Measurements from ENCODE around the gene PEX26.

The PEX26 gene

DNA sequence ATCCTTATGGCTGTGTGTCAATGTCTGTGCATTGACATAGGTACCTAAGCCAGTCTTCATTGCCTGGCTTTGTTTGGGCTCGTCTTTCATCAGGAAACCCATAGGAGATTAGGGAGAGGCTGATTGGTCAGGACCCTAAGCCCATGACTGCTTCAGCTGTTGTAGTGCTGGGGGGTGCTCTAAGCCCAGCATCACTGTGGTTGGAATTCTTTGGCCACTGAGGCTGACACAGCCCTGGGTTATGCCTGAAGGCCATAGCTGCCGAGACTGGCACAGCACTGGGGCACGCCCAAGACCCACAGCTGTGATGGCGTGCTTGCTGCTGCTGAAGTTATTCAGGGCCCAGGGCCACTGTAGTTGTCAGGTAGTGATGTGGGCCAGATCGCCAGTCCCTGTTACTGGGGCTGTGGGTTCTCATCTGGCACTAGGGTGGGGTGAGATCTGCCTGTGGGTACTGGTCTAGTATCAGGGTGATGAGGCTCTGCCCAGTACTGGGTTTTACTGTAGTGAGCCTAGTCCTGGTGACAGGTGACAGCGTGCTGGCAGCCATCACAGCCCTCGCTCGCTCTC is 77.1 kb downstream of the PEX26 start:
- in situ Hi-C loops (cut with MboI; ENCODE audit: low sequenced_read_pairs), result no loop called here
